HG02763 (cell line): Measurements from ENCODE around the gene USP54.
A peak's percentile ranks its signal among the peaks of the same experiment; 100 is the strongest.
"Not testable (repeated sequence)": the region's sequence is repeated elsewhere in the genome, so short reads cannot be mapped to it uniquely, and the experiment has no call there.

ENCODE experiments used
- ATAC-seq: cut with Tn5 transposase; IDR thresholded peaks from one replicate; pipeline ENCODE4 v1.9.1; 2021; ENCODE audit warnings: mild to moderate bottlenecking, moderate library complexity; ENCODE audit not compliant: unreplicated experiment

Gene USP54, protein sequence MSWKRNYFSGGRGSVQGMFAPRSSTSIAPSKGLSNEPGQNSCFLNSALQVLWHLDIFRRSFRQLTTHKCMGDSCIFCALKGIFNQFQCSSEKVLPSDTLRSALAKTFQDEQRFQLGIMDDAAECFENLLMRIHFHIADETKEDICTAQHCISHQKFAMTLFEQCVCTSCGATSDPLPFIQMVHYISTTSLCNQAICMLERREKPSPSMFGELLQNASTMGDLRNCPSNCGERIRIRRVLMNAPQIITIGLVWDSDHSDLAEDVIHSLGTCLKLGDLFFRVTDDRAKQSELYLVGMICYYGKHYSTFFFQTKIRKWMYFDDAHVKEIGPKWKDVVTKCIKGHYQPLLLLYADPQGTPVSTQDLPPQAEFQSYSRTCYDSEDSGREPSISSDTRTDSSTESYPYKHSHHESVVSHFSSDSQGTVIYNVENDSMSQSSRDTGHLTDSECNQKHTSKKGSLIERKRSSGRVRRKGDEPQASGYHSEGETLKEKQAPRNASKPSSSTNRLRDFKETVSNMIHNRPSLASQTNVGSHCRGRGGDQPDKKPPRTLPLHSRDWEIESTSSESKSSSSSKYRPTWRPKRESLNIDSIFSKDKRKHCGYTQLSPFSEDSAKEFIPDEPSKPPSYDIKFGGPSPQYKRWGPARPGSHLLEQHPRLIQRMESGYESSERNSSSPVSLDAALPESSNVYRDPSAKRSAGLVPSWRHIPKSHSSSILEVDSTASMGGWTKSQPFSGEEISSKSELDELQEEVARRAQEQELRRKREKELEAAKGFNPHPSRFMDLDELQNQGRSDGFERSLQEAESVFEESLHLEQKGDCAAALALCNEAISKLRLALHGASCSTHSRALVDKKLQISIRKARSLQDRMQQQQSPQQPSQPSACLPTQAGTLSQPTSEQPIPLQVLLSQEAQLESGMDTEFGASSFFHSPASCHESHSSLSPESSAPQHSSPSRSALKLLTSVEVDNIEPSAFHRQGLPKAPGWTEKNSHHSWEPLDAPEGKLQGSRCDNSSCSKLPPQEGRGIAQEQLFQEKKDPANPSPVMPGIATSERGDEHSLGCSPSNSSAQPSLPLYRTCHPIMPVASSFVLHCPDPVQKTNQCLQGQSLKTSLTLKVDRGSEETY (N-terminal part only)

DNA sequence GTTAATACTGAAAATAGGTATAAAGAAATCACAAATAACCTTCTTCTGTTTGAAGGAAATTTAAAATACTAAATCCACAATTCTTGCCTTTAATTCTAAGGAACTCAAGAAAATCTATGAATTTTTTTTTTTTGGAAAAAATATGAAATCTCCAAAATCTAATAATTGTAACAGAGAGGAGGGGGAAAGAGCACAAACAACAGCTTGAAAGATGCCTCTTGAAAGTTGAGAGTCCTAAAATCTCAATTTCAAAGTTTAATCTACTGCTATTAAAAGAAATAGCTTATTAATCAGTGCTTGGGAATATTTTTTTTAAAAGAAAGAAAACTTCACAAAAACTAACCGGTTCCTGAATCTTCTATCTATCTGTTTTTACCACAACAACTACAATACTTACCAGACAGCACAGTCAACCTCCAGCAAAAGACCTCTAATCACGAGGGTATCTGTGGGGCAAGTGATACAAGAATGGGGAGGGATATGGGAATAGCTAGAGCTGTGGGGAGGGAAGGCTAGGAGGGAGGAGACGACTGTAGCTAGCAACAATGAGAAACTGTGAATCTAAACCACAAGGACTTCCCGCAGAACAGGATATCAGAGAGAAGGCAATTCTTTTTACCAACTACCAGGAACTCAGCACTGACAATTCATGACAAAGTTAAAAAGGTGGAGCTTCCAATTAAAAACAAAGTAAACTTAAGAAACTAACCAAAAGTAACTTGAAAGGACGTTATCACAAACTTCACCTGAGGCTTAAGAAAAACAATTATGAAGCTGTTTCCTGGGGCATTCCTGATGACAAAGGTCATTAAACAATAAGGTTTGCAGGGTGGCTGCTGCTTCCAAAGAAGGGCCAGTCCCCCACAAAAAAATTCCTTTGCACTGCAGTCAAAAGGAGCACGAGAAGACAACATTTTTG, at the start of gene USP54:
Gene USP54 (minus strand): TSS at position 462 of the 919 bp plus-strand sequence. CDS start 15,684 bp downstream, outside the sequence.
- ATAC-seq = no peak

DNA sequence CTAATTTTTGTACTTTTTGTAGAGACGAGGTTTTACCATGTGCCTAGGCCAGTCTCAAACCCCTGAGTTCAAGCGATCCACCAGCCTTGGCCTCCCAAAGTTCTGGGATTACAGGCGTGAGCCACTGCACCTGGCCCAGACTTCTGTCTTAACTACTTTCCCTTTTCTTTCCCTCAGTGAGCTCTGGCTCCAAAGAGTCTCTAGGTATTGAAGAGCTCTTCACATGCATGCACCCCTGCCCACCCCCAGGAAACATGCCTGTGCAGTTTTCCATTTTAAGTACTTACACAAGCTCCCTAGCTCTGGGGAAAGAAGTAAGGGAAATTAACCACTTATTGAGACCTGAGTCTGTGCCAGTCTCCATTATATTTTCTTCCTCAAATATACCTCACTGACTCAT, 48.1 kb upstream of the USP54 start:
- ATAC-seq = no peak

DNA sequence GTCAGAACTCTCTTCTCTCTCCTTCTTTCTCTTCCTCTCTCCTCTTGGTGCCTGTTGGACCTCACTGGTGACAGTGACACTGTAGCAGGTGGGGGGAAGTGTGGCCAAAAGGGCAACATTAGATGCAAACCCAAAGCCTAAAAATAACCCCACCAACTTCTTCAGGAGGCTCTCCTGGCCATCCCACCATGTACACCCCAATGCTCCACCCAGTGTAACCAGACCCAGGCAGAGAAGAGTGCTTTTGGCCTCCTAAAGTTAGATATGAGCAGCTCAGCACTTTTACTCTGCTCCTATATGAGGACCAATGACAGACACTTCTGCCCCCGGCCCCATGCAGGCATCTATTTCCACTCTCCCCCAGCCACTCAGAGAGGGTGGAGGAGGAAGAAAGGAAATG, 44.6 kb upstream of the USP54 start:
- no peak for ATAC-seq

DNA sequence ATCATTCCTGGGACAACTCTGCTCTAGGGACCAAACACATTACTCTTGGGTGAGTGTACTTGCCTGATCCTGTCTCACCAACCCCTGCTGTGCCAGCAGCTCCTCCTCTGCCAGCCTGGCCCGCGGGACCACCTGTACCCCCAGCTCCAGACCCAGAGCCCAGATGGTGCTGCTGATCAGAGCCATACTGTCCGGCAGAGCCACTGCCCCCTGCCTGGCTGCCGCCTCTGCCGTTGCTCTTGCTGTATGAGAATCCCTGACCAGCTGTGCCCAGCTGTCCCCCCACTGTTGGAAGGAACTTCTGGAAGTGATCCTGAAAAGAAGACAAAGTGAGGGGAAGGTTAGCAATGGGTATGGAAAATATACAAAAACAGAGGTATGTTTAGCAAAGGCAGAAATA, 43.3 kb upstream of the USP54 start:
- no peak for ATAC-seq

DNA sequence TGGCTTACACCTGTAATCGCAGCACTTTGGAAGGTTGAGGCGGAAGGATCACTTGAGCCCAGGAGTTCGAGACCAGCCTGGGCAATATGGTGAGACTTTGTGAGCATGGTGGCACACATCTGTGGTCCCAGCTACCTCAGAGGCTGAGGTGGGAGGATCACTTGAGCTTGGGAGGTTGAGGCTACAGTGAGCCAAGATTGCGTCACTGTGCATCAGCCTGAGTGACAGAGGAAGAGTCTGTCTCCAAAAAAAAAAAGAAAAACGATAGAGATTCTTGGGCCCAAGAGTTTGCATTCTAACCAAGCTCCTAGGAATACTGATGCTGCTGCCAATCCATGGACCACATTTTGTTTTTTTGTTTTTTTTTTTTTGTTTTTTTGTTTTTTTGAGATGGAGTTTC, 38.0 kb upstream of the USP54 start:
- ATAC-seq = no peak

DNA sequence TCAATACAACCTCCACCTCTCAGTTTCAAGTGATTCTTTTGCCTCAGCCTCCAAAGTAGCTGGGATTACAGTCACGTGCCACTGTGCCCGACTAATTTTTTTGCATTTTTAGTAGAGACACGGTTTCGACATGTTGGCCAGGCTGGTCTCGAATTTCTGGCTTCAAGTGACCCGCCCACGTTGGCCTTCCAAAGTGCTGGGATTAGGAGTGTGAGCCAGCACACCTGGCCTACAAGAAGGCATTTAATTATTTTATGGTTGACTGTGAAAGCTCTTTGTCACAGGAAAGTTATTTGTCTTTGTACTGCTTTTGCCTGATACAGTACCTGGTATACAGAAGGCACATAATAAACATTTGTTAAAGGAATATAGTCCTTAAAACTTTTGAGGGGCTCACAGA, 37.3 kb upstream of the USP54 start:
- ATAC-seq = no peak

DNA sequence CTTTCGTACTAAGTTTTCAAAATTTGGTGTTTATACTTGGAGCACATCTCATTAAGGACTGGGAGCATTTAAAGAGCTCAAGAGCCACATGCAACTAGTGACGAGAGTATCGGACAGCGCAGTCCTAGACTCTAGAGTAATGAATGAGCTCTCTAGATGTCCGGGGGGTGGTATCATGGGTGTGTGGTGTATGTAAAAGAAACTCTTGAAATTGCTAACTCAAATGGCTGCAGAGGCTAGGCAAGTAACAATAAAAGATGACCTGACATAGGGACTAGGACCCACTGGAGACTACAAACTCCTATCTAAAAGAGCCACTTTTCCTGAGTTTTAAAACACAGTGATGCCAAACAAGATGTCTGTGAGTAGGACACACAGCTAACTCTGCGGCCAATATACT, 36.2 kb upstream of the USP54 start:
- ATAC-seq = no peak

DNA sequence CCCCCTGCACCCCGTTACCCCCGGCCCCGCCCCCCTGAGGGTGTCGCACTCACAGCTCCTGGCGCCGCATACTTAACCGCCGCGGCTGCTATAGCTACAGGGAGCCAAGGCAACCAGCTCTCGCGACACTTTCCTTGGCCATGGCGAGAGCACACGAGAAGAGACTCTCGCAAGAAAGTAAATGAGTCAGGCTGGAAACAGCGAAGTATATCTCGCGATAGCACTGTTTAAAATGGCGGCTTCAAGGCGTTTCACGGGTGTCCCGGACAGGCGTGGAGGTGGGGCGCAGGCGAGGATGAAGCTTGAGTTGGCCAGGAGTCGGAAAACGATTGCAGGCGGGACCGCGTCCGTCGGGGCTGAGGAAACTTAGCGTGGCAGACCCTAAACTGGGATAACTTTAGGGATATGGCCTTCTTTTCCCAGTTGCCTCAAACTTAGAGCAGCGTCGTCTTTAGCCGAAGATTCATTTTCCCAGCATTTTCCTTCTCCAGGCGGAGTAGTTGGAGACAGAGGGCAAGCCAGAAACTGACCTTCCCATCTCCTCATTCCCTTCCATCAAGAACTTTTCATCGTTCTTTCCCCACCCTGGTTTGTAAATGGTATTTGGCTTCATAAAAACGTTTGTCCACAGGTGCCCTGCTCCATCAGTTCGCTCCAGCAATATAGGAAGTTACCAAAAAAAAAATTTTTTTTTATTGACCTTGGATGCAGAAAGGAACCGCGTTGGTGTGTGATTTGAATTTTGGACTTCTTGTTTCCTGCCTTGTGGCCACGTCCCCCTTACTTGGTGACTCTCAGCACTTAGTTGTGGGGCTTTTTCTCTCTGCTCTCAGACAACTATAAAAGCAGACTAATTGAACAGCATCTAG, 35.0 kb upstream of the USP54 start:
- ATAC-seq = peak; percentile 94

DNA sequence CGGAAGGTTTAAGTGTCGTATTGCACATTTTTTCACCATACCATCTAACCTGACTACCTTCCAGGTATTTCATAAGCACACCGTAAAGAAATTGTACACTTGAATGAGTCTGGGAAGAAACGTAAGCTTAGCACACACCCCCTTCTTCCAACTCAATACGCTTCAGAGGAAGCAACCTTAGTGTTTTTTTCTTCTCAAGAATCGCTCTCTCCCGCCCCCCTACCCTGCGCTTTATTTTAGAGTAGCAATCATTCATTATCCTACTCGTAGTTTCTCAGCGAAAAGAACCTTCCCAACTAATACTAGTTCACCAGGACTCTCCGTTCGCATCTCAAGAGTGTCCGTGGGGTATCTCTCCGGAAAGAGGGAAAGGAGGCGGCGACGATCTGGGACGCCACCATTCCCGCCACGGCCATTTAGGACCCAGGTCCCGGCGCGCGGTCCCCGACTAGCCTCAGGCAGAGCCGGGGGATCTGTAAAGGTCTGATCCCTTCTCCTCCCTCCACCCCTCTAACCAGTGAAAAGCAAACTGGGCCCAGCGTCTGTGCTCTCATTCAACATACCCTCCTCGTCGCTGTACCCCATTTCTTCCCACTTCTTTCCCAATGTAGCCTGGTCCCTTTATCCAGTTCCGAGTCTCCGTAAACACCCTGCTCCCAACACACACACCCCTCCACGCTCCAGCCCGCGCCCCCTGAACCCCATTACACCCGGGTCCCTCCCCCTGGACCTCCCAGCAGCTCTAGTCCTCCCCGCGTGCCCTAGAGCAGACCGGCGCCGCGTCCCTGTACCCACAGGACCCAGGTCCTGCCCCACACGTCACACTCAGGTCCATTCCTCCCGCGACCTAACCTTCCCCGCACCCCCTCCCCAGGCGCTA, 34.1 kb upstream of the USP54 start:
- peak; percentile 37 for ATAC-seq

DNA sequence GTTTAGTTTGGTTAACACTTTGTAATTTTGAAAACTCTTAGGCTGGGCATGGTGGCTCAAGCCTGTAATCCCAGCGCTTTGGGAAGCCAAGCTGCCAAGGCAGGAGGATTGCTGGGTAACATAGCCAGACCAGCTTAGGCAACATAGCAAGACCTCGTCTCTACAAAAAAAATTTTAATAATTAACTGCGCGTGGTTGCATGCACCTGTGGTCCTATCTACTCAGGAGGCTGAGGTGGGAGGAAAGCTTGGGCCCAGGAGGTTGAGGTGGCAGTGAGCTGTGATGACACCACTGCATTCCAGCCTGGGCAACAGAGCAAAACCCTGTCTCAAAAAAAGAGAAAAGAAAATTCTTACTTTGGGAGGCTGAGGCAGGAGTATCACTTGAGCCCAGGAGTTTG, 31.9 kb upstream of the USP54 start:
- ATAC-seq = no peak

DNA sequence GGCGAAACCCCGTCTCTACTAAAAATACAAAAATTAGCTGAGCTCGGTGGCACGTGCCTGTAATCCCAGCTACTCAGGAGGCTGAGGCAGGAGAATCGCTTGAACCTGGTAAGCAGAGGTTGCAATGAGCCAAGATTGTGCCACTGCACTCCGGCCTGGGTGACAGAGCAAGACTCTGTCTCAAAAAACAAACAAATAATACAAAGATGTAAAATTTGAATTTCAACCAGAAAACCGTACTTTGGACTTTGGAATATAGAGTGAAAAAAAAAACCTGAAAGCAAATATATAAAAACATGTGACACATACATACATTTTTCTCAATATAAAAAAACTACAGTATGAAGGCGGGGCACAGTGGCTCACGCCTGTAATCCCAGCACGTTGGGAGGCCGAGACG, 29.8 kb upstream of the USP54 start:
- ATAC-seq = not testable (repeated sequence)

DNA sequence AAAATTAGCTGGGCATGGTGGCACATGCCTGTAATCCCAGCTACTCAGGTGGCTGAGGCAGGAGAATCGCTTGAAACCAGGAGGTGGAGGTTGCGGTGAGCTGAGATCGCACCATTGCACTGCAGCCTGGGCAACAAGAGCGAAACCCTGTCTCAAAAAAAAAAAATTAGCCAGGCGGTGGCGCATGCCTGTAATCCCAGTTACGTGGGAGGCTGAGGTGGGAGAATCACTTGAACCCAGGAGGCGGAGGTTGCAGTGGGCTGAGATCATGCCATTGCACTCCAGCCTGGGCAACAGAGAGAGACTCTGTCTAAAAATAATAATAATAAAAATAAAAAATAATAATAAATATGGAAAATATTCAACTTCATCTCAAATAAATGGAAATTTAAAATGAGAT, 26.0 kb upstream of the USP54 start:
- ATAC-seq = not testable (repeated sequence)

DNA sequence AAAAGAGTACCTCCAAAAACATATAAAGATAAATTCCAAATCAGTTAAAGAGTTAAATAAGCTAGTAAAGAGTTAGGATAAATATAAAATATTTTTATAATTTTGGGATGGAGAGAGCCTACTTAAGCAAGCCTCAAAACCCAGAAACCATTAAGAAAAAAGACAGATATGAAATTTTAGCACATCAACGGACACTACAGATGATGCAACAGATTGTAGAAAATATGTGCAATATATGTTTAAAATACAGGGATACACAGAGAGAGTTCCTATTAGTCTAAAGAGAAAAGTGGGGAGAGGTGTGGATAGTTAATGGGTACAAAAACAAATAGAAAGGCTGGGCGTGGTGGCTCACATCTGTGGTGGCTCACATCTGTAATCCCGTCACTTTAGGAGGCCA, 23.6 kb upstream of the USP54 start:
- ATAC-seq = no peak

DNA sequence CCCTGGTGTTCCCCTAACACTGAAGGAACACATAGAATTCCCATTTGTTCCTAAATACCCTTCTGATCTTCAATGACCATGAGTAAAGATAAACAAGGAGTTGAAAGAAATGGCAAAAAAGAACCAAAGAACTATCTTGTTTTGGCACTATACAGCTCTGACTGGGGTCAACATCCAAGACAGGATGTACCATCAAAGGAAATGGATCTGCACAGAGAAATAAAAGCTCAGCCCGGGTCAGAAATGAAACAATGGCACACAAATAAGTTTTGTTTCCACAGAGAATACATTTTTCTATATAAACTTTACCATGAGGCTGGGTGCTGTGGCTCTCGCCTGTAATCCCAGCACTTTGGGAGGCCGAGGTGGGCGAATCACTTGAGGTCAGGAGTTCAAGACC, 18.0 kb upstream of the USP54 start:
- ATAC-seq = no peak

DNA sequence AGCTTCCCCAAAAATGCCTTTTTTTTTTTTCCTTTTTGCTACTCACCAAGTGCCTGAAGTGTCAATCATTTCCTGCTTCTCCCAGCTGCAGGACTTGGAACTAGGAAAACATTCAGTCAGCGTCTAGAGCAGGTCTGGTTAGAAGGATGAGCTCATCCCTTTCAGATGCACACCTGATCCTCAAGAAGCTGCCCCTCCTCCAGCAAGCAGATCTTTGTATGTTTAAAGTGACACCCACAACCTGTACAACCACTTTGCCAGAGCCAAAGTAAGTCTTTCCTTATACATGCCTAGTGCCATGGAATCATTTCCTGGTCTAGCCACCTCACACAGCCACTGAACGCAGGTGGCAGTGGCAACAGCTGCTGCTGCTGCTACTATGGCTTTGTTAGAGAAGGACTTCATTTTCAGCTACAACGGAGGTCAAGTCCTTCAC, 10.4 kb upstream of the USP54 start:
- no peak for ATAC-seq

DNA sequence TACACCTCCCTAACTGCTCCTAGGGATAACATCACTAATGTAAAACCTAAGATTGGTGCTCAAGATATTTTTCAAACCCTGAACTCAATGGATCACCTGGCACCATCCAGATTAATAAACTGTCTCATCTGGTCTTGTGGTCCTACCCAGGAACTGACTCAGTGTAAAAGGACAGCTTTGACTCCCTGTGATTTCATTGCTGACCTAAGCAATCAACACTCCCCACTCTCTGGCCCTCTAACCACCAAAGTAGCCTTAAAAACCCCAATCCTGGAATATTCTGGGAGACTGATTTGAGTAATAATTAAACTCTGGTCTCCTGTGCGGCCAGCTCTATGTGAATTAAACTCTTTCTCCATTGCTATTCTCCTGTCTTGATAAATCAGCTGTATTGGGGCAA, 6.2 kb upstream of the USP54 start:
- ATAC-seq = no peak

DNA sequence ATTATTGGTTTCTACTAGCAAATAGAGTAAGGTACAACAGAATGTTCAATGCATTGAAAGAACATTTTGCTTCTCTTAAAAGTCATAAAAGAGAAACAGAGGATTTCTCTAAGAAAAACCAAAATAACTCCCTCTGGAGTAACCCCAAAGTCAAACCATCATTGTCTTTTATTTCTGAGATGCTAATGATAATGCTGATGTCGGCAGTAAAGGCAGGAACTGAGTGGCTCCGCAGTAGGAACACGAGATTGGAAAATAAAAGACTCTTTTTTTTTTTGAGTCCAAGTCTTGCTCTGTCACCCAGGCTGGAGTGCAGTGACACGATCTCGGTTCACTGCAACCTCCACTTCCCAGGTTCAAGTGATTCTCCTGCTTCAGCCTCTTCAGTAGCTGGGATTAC, 2.7 kb upstream of the USP54 start:
- ATAC-seq = no peak

DNA sequence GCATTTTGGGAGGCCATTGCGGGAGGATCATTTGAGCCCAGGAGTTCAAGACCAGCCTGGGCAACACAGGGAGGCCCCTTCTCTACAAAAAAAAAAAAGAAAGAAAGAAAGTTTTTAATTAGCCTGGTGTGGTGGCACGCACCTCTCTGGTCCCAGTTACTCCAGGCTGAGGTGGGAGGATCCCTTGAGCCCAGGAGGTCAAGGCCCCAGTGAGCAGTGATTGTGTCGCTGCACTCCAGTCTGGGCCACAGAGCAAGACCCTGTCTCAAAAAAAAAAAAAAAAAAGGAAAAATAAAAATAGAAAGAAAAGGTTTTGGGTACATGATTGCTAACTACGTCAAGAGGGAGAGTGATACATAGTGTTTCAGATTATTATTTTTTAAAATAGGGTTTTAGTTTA, 2.0 kb upstream of the USP54 start:
- no peak for ATAC-seq
